ENCODE results near the gene MAPK6. TPM values are rescaled to one million over a fixed set of nuclear protein-coding genes. Genes with fewer than 3 reads are reported as not detected.

Gene MAPK6
- total RNA-seq, 4 donors from 2014 or later, result 14.1 to 34.6 (median 22.3) TPM

- TF ChIP-seq, protein P1, sequence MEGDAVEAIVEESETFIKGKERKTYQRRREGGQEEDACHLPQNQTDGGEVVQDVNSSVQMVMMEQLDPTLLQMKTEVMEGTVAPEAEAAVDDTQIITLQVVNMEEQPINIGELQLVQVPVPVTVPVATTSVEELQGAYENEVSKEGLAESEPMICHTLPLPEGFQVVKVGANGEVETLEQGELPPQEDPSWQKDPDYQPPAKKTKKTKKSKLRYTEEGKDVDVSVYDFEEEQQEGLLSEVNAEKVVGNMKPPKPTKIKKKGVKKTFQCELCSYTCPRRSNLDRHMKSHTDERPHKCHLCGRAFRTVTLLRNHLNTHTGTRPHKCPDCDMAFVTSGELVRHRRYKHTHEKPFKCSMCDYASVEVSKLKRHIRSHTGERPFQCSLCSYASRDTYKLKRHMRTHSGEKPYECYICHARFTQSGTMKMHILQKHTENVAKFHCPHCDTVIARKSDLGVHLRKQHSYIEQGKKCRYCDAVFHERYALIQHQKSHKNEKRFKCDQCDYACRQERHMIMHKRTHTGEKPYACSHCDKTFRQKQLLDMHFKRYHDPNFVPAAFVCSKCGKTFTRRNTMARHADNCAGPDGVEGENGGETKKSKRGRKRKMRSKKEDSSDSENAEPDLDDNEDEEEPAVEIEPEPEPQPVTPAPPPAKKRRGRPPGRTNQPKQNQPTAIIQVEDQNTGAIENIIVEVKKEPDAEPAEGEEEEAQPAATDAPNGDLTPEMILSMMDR (IDR thresholded peaks at IDR 0.05; ENCODE audit: low read depth), result no peak
These were observed 61.8 kb downstream of the MAPK6 start for GRCh38 chr15:52080706-52081392.

- TF ChIP-seq, protein P1 (IDR thresholded peaks at IDR 0.05; ENCODE audit: low read depth), result no peak
These were observed 63.4 kb downstream of the MAPK6 start for GRCh38 chr15:52082197-52083036.

GRCh38 chr15:52083603-52084002, 64.6 kb downstream of the MAPK6 start:
- TF ChIP-seq, protein P1 (IDR thresholded peaks at IDR 0.05; ENCODE audit: low read depth), result no peak

- TF ChIP-seq, protein P1 (IDR thresholded peaks at IDR 0.05; ENCODE audit: low read depth), result no peak
These were observed 66.3 kb downstream of the MAPK6 start for GRCh38 chr15:52085299-52085698.

- TF ChIP-seq, protein P1 (IDR thresholded peaks at IDR 0.05; ENCODE audit: low read depth), result no peak
These were observed 67.2 kb downstream of the MAPK6 start for GRCh38 chr15:52086011-52086786.

GRCh38 chr15:52090193-52090592, 71.2 kb downstream of the MAPK6 start:
- TF ChIP-seq, protein P1 (IDR thresholded peaks at IDR 0.05; ENCODE audit: low read depth), result no peak

DNA sequence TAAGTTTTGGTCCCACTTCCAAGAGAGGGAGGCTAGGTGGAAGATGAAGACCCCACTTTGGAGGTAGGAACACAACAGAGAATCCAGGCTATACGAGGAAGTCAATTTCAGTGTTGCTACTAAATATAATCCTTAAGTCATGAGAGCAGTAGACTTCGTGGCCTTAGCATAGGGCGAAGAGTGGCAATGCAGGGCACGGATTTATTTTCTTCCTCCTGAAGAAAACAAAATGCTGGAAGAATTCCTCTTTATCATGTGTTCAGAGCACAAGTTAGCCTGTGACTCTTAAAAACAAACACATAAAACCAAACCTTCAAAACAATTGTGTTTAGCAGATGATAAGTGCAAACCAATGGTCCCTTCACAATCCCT, 74.1 kb downstream of the MAPK6 start:
- TF ChIP-seq, protein P1 (IDR thresholded peaks at IDR 0.05; ENCODE audit: low read depth), result no peak

Data from subcutaneous adipose tissue (tissue), 4 donors.